Activated CD8-positive, alpha-beta T cell treated with anti-CD3 and anti-CD28 coated beads, Interleukin-2, amount 10 ng/mL, durations not matched to agents 7 days and 5 days (primary cell): ENCODE data around the gene GNB1. TPM values are rescaled to one million over a fixed set of nuclear protein-coding genes. Genes with fewer than 3 reads are reported as not detected.

ENCODE experiments used
- ATAC-seq: fragments of 150-1000 bp; cut with Tn5 transposase; one replicate; pipeline ENCODE4 v1.10.0; 2021; ENCODE audit warnings: moderate library complexity
- CTCF ChIA-PET: fragments of 350-600 bp; sonication (Branson Sonifier 250); formaldehyde crosslinking; loops from one replicate; lab custom pipeline; 2021; ENCODE audit warnings: antibody characterized with exemption; lab: Charles Lee
- POLR2A ChIA-PET: fragments of 350-600 bp; sonication (Branson Sonifier 250); formaldehyde crosslinking; loops from one replicate; lab custom pipeline; 2021; ENCODE audit warnings: antibody characterized with exemption; lab: Charles Lee
- DNase-seq: peaks from one replicate; pipeline ENCODE4 v3.0.0-alpha.2; 2020
- H3K27ac Mint-ChIP-seq: one replicate; pipeline ENCODE4 v1.8.0; 2021; ENCODE audit warnings: mild to moderate bottlenecking, mixed read lengths
- H3K27me3 Mint-ChIP-seq: one replicate; pipeline ENCODE4 v1.8.0; 2021; ENCODE audit warnings: low read depth, mixed read lengths
- H3K36me3 Mint-ChIP-seq: one replicate; pipeline ENCODE4 v1.8.0; 2021; ENCODE audit warnings: low read depth, mixed read lengths
- H3K4me1 Mint-ChIP-seq: one replicate; pipeline ENCODE4 v1.8.0; 2021; ENCODE audit warnings: low read depth, mixed read lengths
- H3K4me3 Mint-ChIP-seq: one replicate; pipeline ENCODE4 v1.8.0; 2021; ENCODE audit warnings: mild to moderate bottlenecking, mixed read lengths
- H3K9me3 Mint-ChIP-seq: one replicate; pipeline ENCODE4 v1.8.0; 2022; ENCODE audit warnings: mixed read lengths; ENCODE audit not compliant: insufficient read depth
- total RNA-seq, 2 experiments: library from RNA; stranded (reverse); gene quantifications; one replicate each; pipeline ENCODE4 v1.2.3, GENCODE V29; 2021

GNB1 gene
- total RNA-seq, 2 experiments from 2014 or later, result 398 TPM

DNA sequence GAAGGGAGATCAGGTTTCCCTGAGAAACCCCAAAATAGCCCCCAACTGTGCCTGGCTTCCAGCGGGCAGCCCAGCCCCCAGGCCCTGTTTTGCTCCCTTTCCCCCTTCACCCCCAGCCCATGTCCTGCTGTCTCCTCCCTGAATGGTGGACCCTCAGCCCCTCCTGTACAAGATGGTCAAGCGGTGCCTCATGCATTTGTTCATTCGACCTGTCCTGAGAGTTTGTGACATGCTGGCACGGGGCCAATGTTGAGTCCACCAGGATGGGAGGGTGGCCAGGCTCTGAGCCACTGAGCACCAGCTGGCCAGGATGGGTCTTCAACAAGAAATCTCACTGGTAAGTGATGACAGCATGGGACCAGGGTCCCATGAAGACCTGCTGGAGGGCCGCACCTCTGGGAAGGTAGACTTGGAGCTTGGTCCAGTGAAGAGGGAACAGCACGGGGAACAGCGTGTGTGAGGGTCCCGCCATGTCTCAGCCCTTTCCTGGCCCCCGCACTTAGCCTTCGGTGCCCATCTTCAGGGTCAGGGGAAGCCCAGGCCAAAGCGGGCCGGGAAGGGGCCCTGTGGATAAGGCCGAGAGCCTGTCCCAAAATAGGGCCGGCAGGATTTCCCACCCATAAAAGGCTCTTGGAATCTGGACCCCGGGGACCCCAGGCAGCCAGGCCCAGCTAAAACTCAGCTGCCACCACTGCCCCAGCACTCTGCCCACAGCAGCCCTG, 24.2 kb upstream of the GNB1 start, which contains the start of gene CALML6:
Gene CALML6 (plus strand): TSS at position 290 of the 722 bp plus-strand sequence. CDS start 21 bp downstream, at position 311.
- Mint-ChIP-seq H3K36me3 (no peaks in the 10 kb centered on the region), H3K9me3 (no peaks in the 10 kb centered on the region), H3K27ac (no peak within 1 kb of the TSS), H3K27me3 (peaks cover 3% of the 10 kb centered on the region), H3K4me1 (peaks cover 8% of the 10 kb centered on the region), H3K4me3 (no peak within 1 kb of the TSS)
- ChIA-PET CTCF (no interaction called here), POLR2A (no interaction called here)
- no peak for ATAC-seq
- DNase-seq, result no peak

DNA sequence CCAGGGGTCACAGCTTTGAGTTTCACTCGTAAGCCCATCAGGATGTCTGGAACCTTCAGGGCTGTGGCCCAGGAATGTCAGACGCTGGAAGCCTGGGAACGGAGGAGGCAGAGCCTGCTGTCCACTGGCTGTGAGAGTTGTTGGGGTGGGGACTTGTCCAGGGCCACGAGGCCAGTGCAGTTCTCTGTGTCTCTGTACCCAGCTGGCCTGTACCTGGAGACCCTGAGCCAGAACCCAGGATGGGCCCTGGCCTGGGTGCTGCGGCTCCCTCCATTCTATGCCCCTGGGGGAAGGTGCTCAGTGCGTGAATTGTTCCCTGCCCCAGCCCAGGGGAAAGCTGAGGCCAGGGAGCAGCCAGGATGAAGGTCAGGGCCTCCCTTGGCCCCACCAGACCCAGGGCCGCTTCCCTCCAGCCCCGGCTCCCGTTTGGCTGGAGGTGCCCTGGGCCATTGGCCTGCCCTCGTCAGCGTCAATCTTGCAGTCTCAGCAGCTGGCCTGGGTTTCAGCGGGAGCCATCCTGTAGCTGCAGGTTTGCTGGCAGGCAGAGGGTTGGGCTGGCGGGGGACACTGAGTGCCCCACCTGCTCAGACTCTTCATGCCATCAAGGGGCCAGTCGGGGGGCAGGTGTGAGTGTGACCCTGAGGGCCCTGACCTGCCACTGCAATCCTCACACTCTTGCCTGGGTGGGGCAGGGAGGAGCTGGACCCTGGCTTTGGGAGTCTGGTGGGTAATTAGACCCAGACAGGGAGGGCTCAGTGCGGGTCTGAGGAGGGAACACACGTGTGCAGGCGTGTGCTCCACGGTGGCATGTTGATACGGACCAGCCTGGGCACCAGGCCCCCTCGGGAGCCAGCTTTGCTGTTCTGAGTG, 23.4 kb upstream of the GNB1 start:
- Mint-ChIP-seq H3K36me3 (no peaks in the 10 kb centered on the region), H3K27me3 (peaks cover 3% of the 10 kb centered on the region), H3K9me3 (no peaks in the 10 kb centered on the region), H3K4me1 (peaks cover 13% of the 10 kb centered on the region), H3K4me3 (no peak overlapping the region), H3K27ac (no peak overlapping the region)
- CTCF ChIA-PET, result no interaction called here
- DNase-seq (no peak), ATAC-seq (no peak)
- POLR2A ChIA-PET, result no interaction called here

DNA sequence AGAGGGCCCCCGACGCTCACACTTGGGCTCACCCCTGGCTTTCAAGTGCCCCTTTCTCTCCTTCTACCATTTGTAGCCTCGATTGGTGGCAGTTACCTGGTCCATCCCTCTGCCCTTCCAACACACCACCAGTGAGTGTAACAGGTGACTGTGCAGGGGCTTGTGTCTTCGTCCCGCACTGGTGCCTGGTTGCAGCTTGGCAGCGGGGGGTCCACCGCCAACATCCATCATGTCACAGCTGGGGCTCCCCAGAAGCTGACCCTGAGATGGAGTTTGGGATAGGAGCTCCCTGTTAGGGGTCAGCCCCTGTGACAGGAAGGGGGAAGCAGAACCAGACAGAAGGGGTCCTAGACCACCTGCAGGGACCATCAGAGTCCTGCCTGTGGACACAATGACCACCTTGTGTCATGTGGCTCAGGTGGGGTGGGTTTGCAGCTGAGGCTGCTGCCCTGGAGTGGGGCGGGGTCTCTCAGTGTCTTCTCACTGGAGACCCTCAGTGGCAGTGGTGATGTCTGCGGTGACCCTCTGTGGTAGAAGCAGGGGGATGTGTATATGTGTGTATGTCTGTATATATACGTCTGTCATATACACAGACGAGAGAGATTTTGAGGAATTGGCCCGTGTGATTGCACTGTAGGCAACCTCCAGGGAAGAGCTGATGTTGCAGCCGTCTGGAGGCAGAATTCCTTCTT, 20.6 kb upstream of the GNB1 start:
- no peak overlapping the region for H3K27ac Mint-ChIP-seq
- H3K27me3 Mint-ChIP-seq, result peaks cover 3% of the 10 kb centered on the region
- ChIA-PET POLR2A (no interaction called here), CTCF (no interaction called here)
- no peak for DNase-seq
- ATAC-seq, result no peak
- H3K9me3 Mint-ChIP-seq, result no peaks in the 10 kb centered on the region
- no peaks in the 10 kb centered on the region for H3K36me3 Mint-ChIP-seq
- H3K4me3 Mint-ChIP-seq, result no peak overlapping the region
- H3K4me1 Mint-ChIP-seq, result peaks cover 16% of the 10 kb centered on the region

DNA sequence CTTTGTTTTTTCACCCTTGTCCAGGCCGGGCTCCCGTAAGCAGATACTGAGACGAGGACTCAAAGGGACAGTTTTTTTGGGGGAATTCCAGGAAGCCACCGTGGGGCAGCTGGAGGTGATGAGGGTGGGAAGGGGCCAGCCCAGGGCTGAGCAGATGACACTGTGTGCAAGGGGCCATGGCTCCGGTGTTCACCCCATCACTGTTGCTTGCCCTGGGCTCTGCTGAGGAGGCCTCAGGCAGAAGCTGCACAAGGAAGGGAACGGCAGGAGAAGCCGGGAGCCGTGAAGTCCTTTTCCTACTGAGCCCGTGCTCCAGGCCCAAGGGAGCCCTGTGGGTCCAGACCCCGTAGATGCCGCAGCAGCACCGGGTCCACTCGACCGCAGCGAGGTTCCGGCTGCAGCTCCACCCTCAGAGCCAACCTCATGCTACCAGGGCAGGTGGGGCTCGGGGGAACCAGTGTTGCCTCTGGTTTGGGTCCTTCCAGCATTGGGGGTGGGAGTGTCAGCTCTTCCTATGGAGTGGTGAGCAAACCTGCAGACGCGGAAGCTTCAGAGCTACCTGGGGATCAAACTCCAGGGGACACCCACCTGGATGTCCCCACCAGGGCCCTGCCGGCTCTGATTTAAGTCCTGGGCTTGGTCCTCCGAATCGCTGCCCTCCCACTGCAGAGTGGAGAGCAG, 19.9 kb upstream of the GNB1 start:
- Mint-ChIP-seq H3K27me3 (peaks cover 3% of the 10 kb centered on the region), H3K36me3 (no peaks in the 10 kb centered on the region), H3K4me1 (peaks cover 21% of the 10 kb centered on the region), H3K27ac (no peak overlapping the region), H3K4me3 (peak overlapping the region; percentile 78), H3K9me3 (no peaks in the 10 kb centered on the region)
- DNase-seq, result no peak
- ChIA-PET POLR2A (no interaction called here), CTCF (interaction anchor here (2.4 to 4.2 kb wide), 2 partner anchors 12 to 134 kb away, joined by 14 to 38 read pairs; no protein-coding TSS in a partner anchor)
- ATAC-seq, result no peak

DNA sequence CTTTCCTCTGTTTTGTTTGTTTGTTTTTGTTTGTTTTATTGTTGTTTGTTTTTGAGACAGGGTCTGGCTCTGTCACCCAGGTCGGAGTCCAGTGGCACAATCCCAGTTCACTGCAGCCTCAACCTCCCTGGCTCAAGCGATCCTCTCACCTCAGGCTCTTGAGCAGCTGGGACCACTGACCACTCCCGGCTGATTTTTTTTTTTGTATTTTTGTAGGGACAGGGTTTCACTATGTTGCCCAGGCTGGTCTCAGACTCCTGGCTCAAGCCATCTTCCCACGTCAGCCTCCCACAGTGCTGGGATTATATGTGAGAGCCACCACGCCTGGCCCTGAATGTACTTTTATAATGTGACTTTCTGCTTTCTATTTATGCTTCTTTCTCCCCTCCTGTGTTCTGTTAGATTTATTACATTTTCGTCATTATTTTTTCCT, 19.2 kb upstream of the GNB1 start:
- CTCF ChIA-PET, result interaction anchor here (0.9 to 4.2 kb wide), 14 partner anchors 11 to 141 kb away, joined by 3 to 38 read pairs (median 5); no protein-coding TSS in a partner anchor
- POLR2A ChIA-PET, result interaction anchor here (0.6 to 2.2 kb wide), 5 partner anchors 18 to 130 kb away, joined by 3 to 11 read pairs (median 5); no protein-coding TSS in a partner anchor
- no peaks in the 10 kb centered on the region for H3K36me3 Mint-ChIP-seq
- no peak for DNase-seq
- peak overlapping the region; percentile 78 for H3K4me3 Mint-ChIP-seq
- no peaks in the 10 kb centered on the region for H3K9me3 Mint-ChIP-seq
- peaks cover 3% of the 10 kb centered on the region for H3K27me3 Mint-ChIP-seq
- peak overlapping the region; percentile 84 for H3K27ac Mint-ChIP-seq
- peaks cover 21% of the 10 kb centered on the region for H3K4me1 Mint-ChIP-seq
- ATAC-seq, result no peak

DNA sequence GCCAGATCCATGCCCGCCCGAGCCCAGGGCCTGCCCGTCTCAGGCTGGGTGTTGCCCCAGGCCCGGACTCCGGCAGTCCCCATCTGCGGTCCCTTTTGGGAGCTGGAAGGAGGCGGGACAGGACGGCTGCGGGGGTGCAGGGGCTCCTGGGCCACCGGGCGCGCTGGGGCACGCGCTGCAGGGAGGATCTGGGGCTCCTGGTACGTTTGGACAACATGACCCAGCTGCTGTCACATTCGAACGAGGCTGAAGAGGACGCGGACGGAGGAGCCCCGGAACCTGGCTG, 17.6 kb upstream of the GNB1 start:
- Mint-ChIP-seq H3K4me1 (peaks cover 21% of the 10 kb centered on the region), H3K4me3 (peak overlapping the region; percentile 67), H3K27me3 (no peaks in the 10 kb centered on the region), H3K9me3 (no peaks in the 10 kb centered on the region), H3K36me3 (no peaks in the 10 kb centered on the region), H3K27ac (peak overlapping the region; percentile 77)
- POLR2A ChIA-PET, result interaction anchor here (0.9 to 2.2 kb wide), 8 partner anchors 9 to 184 kb away, joined by 3 to 11 read pairs (median 5); partner anchors contain the start of gene CDK11A
- ATAC-seq (peak; percentile 31), DNase-seq (peak; percentile 50)
- CTCF ChIA-PET, result interaction anchor here (0.6 to 4.2 kb wide), 20 partner anchors 10 to 184 kb away, joined by 3 to 38 read pairs (median 4); partner anchors contain the start of gene CDK11A

DNA sequence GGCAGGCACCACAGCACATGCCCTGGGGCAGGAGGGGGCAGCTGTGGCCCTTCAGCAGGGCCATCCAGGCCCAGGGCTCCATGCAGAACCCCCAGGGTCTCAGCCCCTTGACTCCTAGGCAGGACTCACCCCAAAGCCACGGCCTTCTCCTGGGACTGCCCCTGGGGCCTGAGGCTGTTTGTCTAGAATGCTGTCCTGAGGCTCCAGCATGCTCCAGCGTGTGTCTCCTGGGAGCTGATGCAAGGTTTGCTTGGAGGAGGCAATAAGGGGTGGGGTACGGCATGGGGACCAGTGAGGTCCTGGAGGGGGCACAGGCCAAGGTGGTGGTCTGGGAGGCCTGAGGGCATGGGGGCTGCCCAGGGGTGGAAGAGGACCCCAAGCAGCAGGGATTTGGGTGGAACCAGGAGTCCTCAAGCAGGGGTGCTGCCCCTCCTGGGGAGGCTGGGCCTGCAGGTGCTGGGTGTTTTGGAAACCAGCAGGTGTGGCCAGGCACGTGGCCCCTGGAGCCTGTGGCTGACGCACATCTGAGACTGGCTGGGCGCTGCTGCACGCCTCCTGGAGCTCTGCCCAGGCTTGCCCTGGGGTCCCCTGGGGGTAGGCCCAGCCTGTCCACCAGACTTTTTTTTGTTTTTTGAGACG, 16.3 kb upstream of the GNB1 start:
- Mint-ChIP-seq H3K27me3 (no peaks in the 10 kb centered on the region), H3K4me3 (no peak overlapping the region), H3K36me3 (no peaks in the 10 kb centered on the region), H3K9me3 (no peaks in the 10 kb centered on the region), H3K27ac (no peak overlapping the region), H3K4me1 (peaks cover 21% of the 10 kb centered on the region)
- no peak for DNase-seq
- no peak for ATAC-seq
- CTCF ChIA-PET, result interaction anchor here (0.7 to 4.2 kb wide), 6 partner anchors 8 to 80 kb away, joined by 3 to 38 read pairs (median 15); no protein-coding TSS in a partner anchor
- POLR2A ChIA-PET, result interaction anchor here (0.7 kb wide), 1 partner anchor 99 kb away, joined by 4 read pairs; no protein-coding TSS in a partner anchor

DNA sequence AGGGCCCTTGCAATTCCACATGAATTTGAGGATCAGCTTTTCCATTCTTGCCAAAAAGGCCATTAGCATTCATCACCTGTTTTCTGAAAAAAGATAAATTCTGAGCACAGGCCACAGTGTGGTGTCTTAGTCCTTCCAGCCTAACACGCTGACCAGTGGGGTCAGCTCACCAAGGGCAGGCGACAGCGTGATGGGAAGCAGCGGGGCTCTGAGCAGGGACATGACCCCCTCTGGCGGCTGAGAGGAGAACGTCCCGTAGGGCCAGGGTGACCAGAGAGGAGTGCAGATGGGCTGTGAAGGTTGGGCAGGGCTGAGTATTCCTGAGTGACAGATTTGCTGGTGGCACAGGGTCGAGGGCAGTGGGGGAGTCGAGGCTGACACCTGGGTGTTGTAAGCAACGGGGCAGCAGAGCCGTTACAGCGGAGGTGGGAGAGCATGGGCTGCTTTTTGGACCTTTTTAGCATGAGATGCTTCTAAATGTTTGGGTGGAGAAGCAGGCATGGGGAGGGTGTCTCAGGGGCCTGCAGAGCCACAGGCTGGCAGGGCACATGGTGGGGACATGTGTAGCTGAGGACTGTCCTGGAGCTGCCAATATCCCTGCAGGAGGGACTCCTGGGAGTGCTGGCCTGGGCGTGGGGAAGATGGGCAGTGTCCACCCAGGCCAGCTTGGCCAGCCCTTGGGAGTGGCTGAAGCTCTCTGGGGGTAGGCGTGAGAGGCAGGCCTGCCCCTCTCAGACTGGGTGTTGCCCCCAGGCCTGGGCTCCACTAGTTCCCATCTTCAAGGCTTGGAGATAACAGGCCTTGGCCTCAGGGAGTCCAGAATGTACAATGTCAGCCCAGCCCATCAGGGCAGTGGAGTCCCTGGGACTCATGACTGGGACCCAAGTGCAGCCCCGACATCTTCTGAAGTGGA, 15.6 kb upstream of the GNB1 start:
- DNase-seq (peak; percentile 81), ATAC-seq (peak; percentile 47)
- H3K36me3 Mint-ChIP-seq, result no peaks in the 10 kb centered on the region
- H3K9me3 Mint-ChIP-seq, result no peaks in the 10 kb centered on the region
- no peaks in the 10 kb centered on the region for H3K27me3 Mint-ChIP-seq
- H3K27ac Mint-ChIP-seq, result peak overlapping the region; percentile 5
- H3K4me1 Mint-ChIP-seq, result peaks cover 21% of the 10 kb centered on the region
- H3K4me3 Mint-ChIP-seq, result no peak overlapping the region
- CTCF ChIA-PET, result interaction anchor here (0.7 to 4.2 kb wide), 26 partner anchors 8 to 276 kb away, joined by 3 to 38 read pairs (median 4); no protein-coding TSS in a partner anchor
- POLR2A ChIA-PET, result interaction anchor here (1.4 kb wide), 1 partner anchor 15 kb away, joined by 4 read pairs; no protein-coding TSS in a partner anchor

DNA sequence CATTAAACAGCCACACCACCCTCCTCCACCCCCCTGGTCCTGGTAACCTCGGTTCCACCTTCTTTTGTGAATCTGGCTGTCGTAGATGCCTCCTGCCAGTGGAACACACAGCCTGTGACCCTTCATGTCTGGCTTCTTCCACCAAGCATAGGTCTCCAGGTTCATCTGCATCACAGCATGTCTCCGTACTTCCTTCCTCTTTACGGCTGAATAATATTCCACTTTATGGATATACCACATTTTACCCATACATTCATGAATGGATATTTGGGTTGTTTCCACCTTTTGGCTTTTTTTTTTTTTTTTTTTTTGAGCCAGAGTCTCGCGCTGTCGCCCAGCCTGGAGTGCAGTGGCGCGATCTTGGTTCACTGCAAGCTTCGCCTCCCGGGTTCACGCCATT, 12.3 kb upstream of the GNB1 start:
- ChIA-PET CTCF (no interaction called here), POLR2A (no interaction called here)
- H3K4me3 Mint-ChIP-seq, result no peak overlapping the region
- no peak for ATAC-seq
- no peaks in the 10 kb centered on the region for H3K27me3 Mint-ChIP-seq
- no peaks in the 10 kb centered on the region for H3K9me3 Mint-ChIP-seq
- no peak overlapping the region for H3K27ac Mint-ChIP-seq
- no peak for DNase-seq
- peaks cover 14% of the 10 kb centered on the region for H3K4me1 Mint-ChIP-seq
- no peaks in the 10 kb centered on the region for H3K36me3 Mint-ChIP-seq
